Endothelial cell of umbilical vein (primary cell): ENCODE measurements around the gene ZBTB8A. TPM values are rescaled to one million over a fixed set of nuclear protein-coding genes. Genes with fewer than 3 reads are reported as not detected.

Experiments
- BruUV-seq: library from RNA; stranded (reverse); fragments of 400-500 nt; replicated peaks from 2 replicates; lab custom pipeline; 2021; lab: Mats Ljungman, UMichigan
- CTCF ChIA-PET: fragments of 300-600, 350-600 bp; sonication (Branson Sonifier 250); formaldehyde crosslinking; loops from one replicate; lab custom pipeline; 2021; ENCODE audit warnings: antibody characterized with exemption, inconsistent platforms; lab: Charles Lee
- POLR2A ChIA-PET: fragments of 300-600, 350-600 bp; sonication (Branson Sonifier 250); formaldehyde crosslinking; loops from one replicate; lab custom pipeline; 2021; ENCODE audit warnings: antibody characterized with exemption, inconsistent platforms; lab: Charles Lee
- DNase-seq: peaks from one replicate; pipeline ENCODE4 v3.0.0-alpha.2; 2011; ENCODE audit warnings: low read depth, low spot score
- FAIRE-seq: peaks from 2 replicates; lab custom pipeline; 2011; peaks lifted over from hg19 to GRCh38; lab: Jason Lieb, UNC
- H2AFZ ChIP-seq: 2 replicates; pipeline ENCODE4 v1.6.0; 2012; ENCODE audit warnings: low read depth, low read length, control low read depth, inconsistent platforms
- H3K27ac ChIP-seq: 2 replicates; pipeline ENCODE4 v1.5.1; 2011; ENCODE audit warnings: low read depth, mild to moderate bottlenecking, control low read depth, low read length, moderate library complexity; ENCODE audit not compliant: insufficient read depth
- H3K27me3 ChIP-seq, 2 experiments: 2 replicates each; pipeline versions ENCODE4 v1.6.0 to v1.6.1; 2011; ENCODE audit warnings: low read length in 2 of 2, mixed read lengths in 1 of 2; ENCODE audit not compliant: control insufficient read depth in 2 of 2, insufficient read depth in 2 of 2
- H3K36me3 ChIP-seq, 2 experiments: 2 replicates in 1 of 2; 3 replicates in 1 of 2; pipeline ENCODE4 v1.5.1; 2011; ENCODE audit warnings: low read length in 2 of 2, mild to moderate bottlenecking in 1 of 2, moderate library complexity in 1 of 2; ENCODE audit not compliant: control insufficient read depth in 2 of 2, insufficient read depth in 2 of 2; ENCODE audit errors: extremely low read depth in 1 of 2
- H3K4me1 ChIP-seq: 3 replicates; pipeline ENCODE4 v1.5.1; 2011; ENCODE audit warnings: mild to moderate bottlenecking, low read length; ENCODE audit not compliant: control insufficient read depth, insufficient read depth; ENCODE audit errors: extremely low read depth
- H3K4me2 ChIP-seq: 2 replicates; pipeline ENCODE4 v1.6.1; 2011; ENCODE audit warnings: low read length, control low read depth, mixed read lengths; ENCODE audit not compliant: insufficient read depth
- H3K4me3 ChIP-seq, 3 experiments: fragments of 200-600 bp in 1 of 3; sonication (generic), shearing (Covaris generic) in 1 of 3; replicated peaks in 1 of 3; 2 replicates each; pipeline ENCODE4 v1.5.1; 2011 to 2016; ENCODE audit warnings: control low read depth in 3 of 3, low read length in 3 of 3, mild to moderate bottlenecking in 2 of 3, inconsistent platforms in 1 of 3, low read depth in 1 of 3, moderate library complexity in 1 of 3; ENCODE audit not compliant: insufficient read depth in 1 of 3
- H3K79me2 ChIP-seq: 2 replicates; pipeline ENCODE4 v1.6.0; 2012; ENCODE audit warnings: low read length, inconsistent platforms; ENCODE audit not compliant: control insufficient read depth, insufficient read depth
- H3K9ac ChIP-seq: replicated peaks from 2 replicates; pipeline ENCODE3; 2011; ENCODE audit warnings: low read length, control low read depth; ENCODE audit not compliant: insufficient read depth; ENCODE audit errors: extremely low read depth
- H3K9me1 ChIP-seq: replicated peaks from 3 replicates; pipeline ENCODE4 v1.6.0; 2011; ENCODE audit warnings: mild to moderate bottlenecking, low read length; ENCODE audit not compliant: control insufficient read depth, insufficient read depth; ENCODE audit errors: extremely low read depth
- H3K9me3 ChIP-seq: replicated peaks from 2 replicates; pipeline ENCODE4 v1.5.1; 2012; ENCODE audit warnings: low read length, inconsistent platforms; ENCODE audit not compliant: control insufficient read depth, insufficient read depth
- H4K20me1 ChIP-seq: replicated peaks from 2 replicates; pipeline ENCODE3; 2011; ENCODE audit warnings: mild to moderate bottlenecking, low read length; ENCODE audit not compliant: control insufficient read depth, insufficient read depth; ENCODE audit errors: extremely low read depth
- CTCF ChIP-seq, 2 donors: IDR thresholded peaks; 1 replicate in 1 of 2; 2 replicates in 1 of 2; pipeline ENCODE4 v1.5.1; 2011; ENCODE audit warnings: low read length in 2 of 2, mild to moderate bottlenecking in 2 of 2, moderate library complexity in 2 of 2, control low read depth in 1 of 2, inconsistent platforms in 1 of 2, low read depth in 1 of 2; ENCODE audit not compliant: insufficient read depth in 1 of 2; ENCODE audit errors: extremely low read depth in 1 of 2
- EZH2 ChIP-seq: IDR thresholded peaks from 2 replicates; pipeline ENCODE4 v1.6.1; 2012; ENCODE audit warnings: borderline replicate concordance, low read depth, mild to moderate bottlenecking, moderate library complexity, low read length, inconsistent platforms; ENCODE audit not compliant: severe bottlenecking
- FOS ChIP-seq: IDR thresholded peaks from 2 replicates; pipeline ENCODE4 v1.6.1; 2011; ENCODE audit warnings: mild to moderate bottlenecking, low read length, moderate library complexity, borderline replicate concordance; ENCODE audit not compliant: insufficient read depth
- GATA2 ChIP-seq: IDR thresholded peaks from 2 replicates; pipeline ENCODE4 v1.7.0; 2011; ENCODE audit warnings: low read depth, mild to moderate bottlenecking, moderate library complexity, mixed read lengths, low read length; ENCODE audit not compliant: insufficient read length, insufficient read depth
- JUN ChIP-seq: IDR thresholded peaks from 2 replicates; pipeline ENCODE4 v1.6.1; 2011; ENCODE audit warnings: borderline replicate concordance, low read depth; ENCODE audit not compliant: insufficient read length, insufficient read depth
- MYC ChIP-seq: IDR thresholded peaks from one replicate; pipeline ENCODE4 v1.6.1; 2011; ENCODE audit warnings: mild to moderate bottlenecking, low read depth, low read length
- POLR2A ChIP-seq: IDR thresholded peaks from 2 replicates; pipeline ENCODE4 v1.6.1; 2012; ENCODE audit warnings: low read depth, mild to moderate bottlenecking, control low read depth, low read length
- POLR2AphosphoS5 ChIP-seq: IDR thresholded peaks from 2 replicates; pipeline ENCODE4 v1.6.1; 2012; ENCODE audit warnings: low read depth, mild to moderate bottlenecking, control low read depth, low read length, moderate library complexity; ENCODE audit not compliant: insufficient read depth
- dilution Hi-C: fragments of 300-500 bp; cut with MboI; formaldehyde crosslinking; loops from one replicate; pipeline ENCODE4 v1.15.0; 2019; ENCODE audit warnings: low sequenced_read_pairs; ENCODE audit not compliant: extremely low pct_ligation_motif_present
- intact Hi-C: fragments of 100-400 bp; cut with micrococcal nuclease; formaldehyde crosslinking; loops from one replicate; pipeline ENCODE4 v1.10.0; 2022
- polyA plus RNA-seq, 4 experiments: library from polyadenylated mRNA; depleted of rRNA in 3 of 4; stranded (reverse) in 3 of 4; unstranded in 1 of 4; fragments of >200 nt; gene quantifications; 2 replicates each; pipeline versions ENCODE4 v1.2.1 to v1.2.3, GENCODE V29; 2011 to 2012; ENCODE audit warnings: missing spikeins in 1 of 4
- total RNA-seq: library from RNA; stranded (reverse); gene quantifications from 2 replicates; pipeline ENCODE4 v1.2.3, GENCODE V29; 2021
- TF ChIP-seq, protein P1 (sequence below): IDR thresholded peaks from 2 replicates; pipeline ENCODE4 v1.6.1; 2011; ENCODE audit not compliant: insufficient read depth, insufficient read length

Gene ZBTB8A
- total and polyA plus RNA-seq, 2 donors (not counting 3 experiments of a cell fraction or from before 2014, with no cell fraction given): 3.1 to 9.6 TPM

DNA sequence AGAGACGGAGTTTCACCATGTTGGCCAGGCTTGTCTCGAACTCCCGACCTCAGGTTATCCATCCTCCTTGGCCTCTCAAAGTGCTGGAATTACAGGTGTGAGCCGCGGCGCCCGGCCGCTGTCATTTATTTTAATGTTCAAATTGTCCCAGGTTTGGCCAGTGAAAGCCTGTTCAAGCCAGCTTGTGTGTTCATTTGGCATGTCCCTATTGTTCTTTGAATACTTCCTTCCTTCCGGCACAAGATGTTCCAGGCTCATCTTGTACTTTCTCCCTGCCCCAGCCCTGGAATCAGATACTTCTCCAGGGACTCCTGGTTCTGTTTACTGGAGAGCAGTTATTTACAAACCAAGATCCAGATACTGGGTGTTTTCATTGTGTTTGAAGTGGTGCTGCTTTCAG is 37.4 kb upstream of the ZBTB8A start:
- Histone ChIP-seq H3K4me2 (peak overlapping the region; percentile 43), H3K4me1 (peaks cover 23% of the 10 kb centered on the region), H3K4me3 (no peak overlapping the region), H3K9me1 (no peaks in the 10 kb centered on the region), H2AFZ (peak overlapping the region; percentile 37), H3K27ac (peak overlapping the region; percentile 55), H3K27me3 (no peaks in the 10 kb centered on the region), H3K9ac (peak overlapping the region; percentile 66), H4K20me1 (no peaks in the 10 kb centered on the region), H3K36me3 (no peaks in the 10 kb centered on the region), H3K79me2 (no peaks in the 10 kb centered on the region), H3K9me3 (no peaks in the 10 kb centered on the region)
- intact Hi-C loops (loop anchor here (2.0 kb wide), 3 partner anchors 39 to 315 kb away; partner anchors contain the start of genes S100PBP and YARS1), dilution Hi-C loops (no loop called here)
- BruUV-seq: no TSS peak
- POLR2A ChIA-PET: no interaction called here
- DNase-seq (peak; percentile 57), FAIRE-seq (peak; percentile 92)
- CTCF ChIA-PET: interaction anchor here (5.7 kb wide), 1 partner anchor 19 kb away, joined by 32 read pairs; no protein-coding TSS in a partner anchor
- peak; percentile 83 for TF ChIP-seq POLR2AphosphoS5
- peak; percentile 37 for TF ChIP-seq POLR2A
- TF ChIP-seq GATA2: no peak

DNA sequence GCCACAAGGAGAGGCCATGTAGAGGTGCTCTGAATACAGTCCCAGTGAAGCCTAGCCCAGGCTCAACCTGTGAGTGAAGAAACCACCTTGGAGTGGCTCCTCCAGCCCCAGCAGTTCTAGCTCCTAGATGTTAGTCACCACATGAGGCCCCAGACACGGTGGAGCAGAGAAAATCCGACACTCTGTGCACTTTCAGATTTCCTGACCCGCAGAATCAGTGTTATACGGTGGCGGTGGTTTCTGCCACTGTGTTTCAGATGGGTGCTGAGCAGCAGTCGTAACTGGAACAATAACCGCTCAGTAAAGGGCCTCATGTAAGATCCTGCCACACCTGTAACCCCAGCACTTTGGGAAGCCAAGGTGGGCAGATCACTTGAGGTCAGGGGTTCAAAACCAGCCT is 36.1 kb upstream of the ZBTB8A start:
- CTCF ChIA-PET: interaction anchor here (0.8 to 5.7 kb wide), 2 partner anchors 15 to 18 kb away, joined by 3 to 32 read pairs; no protein-coding TSS in a partner anchor
- H2AFZ ChIP-seq: no peak overlapping the region
- intact Hi-C loops: no loop called here

More for the DNA sequence above, 36.1 kb upstream of the ZBTB8A start:
- H3K27me3 ChIP-seq: no peaks in the 10 kb centered on the region
- dilution Hi-C loops: no loop called here
- DNase-seq (no peak), FAIRE-seq (peak; percentile 62)
- POLR2A ChIA-PET: no interaction called here
- no TSS peak for BruUV-seq
- H3K4me2 ChIP-seq: no peak overlapping the region
- TF ChIP-seq, protein P1, sequence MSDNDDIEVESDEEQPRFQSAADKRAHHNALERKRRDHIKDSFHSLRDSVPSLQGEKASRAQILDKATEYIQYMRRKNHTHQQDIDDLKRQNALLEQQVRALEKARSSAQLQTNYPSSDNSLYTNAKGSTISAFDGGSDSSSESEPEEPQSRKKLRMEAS: no peak
- TF ChIP-seq POLR2AphosphoS5 (no peak), JUN (no peak), MYC (no peak), POLR2A (no peak), EZH2 (no peak), GATA2 (no peak), FOS (no peak), CTCF (IDR thresholded peaks at IDR 0.05; ENCODE audit: extremely low read depth in 1 of 2, insufficient read depth in 1 of 2, low read depth in 1 of 2, low read length in 2 of 2) (no peak)
- no peaks in the 10 kb centered on the region for H3K9me3 ChIP-seq
- H3K79me2 ChIP-seq: no peaks in the 10 kb centered on the region
- H3K27ac ChIP-seq: no peak overlapping the region
- H3K36me3 ChIP-seq: no peaks in the 10 kb centered on the region
- no peak overlapping the region for H3K4me3 ChIP-seq
- peaks cover 23% of the 10 kb centered on the region for H3K4me1 ChIP-seq
- H4K20me1 ChIP-seq: no peaks in the 10 kb centered on the region
- no peak overlapping the region for H3K9ac ChIP-seq
- no peaks in the 10 kb centered on the region for H3K9me1 ChIP-seq
